Measurements from ENCODE around the gene SS18L1. TPM values are rescaled to one million over a fixed set of nuclear protein-coding genes. Genes with fewer than 3 reads are reported as not detected.

SS18L1 gene, protein sequence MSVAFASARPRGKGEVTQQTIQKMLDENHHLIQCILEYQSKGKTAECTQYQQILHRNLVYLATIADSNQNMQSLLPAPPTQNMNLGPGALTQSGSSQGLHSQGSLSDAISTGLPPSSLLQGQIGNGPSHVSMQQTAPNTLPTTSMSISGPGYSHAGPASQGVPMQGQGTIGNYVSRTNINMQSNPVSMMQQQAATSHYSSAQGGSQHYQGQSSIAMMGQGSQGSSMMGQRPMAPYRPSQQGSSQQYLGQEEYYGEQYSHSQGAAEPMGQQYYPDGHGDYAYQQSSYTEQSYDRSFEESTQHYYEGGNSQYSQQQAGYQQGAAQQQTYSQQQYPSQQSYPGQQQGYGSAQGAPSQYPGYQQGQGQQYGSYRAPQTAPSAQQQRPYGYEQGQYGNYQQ
- total RNA-seq = 18.0 TPM
- 8.8 TPM for polyA plus RNA-seq

DNA sequence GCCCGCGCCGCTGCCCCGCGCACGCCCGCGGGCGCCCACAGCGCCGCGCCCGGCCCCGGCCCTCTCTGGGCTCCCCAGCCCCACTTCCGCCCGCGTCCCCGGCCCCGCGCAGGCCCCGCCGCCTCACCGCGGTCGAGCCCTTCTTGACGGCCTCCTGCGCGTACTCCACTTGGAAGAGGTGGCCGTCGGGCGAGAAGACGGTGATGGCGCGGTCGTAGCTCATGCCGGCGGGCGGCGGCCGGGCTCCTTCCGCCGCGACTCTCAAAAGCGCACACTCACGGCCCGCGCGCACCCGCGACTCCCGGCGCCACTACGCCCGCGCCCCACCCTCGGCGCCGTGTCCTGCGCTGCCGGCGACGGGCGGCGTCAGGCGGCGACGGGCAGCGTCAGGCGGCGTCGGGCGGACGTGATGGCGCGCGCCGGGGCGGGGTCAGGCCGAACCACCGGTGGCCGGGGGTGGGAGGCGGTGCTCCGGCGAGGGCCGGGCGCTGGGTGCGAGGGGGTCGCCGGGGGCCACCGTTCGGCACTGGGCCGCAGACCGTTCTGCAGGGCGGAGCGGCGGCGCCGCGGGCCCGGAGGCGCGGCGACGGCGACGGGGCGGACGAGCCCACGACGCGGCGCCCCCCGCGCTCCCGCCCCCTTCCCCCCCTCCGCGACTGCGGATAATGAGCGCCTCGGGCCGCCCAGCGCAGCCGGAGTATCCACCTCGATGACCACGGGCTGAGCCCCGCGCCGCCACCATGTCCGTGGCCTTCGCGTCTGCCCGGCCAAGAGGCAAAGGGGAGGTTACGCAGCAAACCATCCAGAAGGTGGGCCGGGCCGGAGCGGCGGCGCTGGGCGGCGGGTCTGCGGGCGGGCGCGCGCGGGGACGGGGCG is at the start of gene SS18L1, which contains the start of gene PSMA7:
TSS of gene SS18L1 (plus strand) at position 689 of the 876 bp plus-strand sequence. CDS start at position 741, 52 bp downstream.
TSS of gene PSMA7 (minus strand) at position 314 of the 876 bp plus-strand sequence. CDS start at position 223, 91 bp downstream.
- Histone ChIP-seq H3K4me3 (ENCODE audit: low read depth, low read length) (peak within 1 kb of the TSS; percentile 98), H3K27ac (ENCODE audit: low read depth) (peak within 1 kb of the TSS; percentile 99), H3K4me1 (ENCODE audit: insufficient read depth) (no peaks in the 10 kb centered on the region), H3K36me3 (ENCODE audit: insufficient read depth) (no peaks in the 10 kb centered on the region)
- DNase-seq (ENCODE audit: extremely low spot score) = no peak
- under 1% methylated on average over 146 of the region's 148 CpGs for WGBS

DNA sequence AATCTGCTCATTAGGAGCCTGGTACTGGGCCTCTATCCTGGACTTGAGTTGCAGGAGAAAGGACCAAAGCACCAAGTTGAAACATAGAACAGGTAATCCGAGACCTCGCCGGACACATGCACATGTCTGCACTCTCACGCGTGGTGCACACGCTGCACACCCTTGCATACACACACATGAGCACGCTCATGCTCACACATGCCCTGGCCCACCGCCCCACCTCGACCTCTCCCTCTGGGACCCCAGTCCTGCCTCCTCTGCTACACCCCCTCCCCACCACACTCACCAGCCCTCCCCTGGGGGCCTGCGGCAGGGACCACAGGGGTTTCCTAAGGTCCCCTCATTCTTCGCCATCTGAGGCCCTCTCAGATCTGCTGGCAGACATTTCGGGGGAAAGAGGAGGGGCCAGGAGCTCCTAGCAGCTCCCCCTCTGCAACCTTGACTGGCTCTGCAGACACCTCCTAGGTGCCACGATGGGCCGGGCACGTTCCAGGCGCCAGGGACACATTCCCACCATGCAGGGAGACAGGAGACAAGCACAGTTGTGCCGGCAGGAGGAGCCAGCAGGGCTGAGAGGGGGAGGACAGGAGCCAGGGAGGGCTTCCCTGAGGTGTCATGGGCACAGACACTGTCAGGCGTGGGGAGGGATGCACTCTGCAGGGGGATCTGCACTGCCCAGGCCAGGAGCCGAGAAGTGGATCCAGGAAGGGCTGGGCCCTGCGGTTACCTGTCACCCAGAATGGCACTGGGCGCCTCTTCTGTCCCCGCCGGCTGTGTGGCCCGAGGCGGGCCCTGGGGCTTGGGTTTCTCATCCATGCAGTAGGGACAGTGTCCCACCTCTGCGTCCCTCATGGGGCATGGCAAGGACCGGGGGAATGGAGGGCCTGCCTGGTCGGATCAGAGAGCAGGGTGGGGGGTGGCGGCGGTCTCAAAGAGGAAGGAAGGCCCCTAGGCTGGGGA is 46.9 kb upstream of the SS18L1 start:
- no peak overlapping the region for H3K27ac ChIP-seq (ENCODE audit: low read depth)
- no peak for DNase-seq (ENCODE audit: extremely low spot score)
- no peaks in the 10 kb centered on the region for H3K36me3 ChIP-seq (ENCODE audit: insufficient read depth)
- 84% methylated on average over 30 of the region's 30 CpGs for WGBS
- H3K4me3 ChIP-seq (ENCODE audit: low read depth, low read length) = no peak overlapping the region
- H3K4me1 ChIP-seq (ENCODE audit: insufficient read depth) = no peaks in the 10 kb centered on the region

DNA sequence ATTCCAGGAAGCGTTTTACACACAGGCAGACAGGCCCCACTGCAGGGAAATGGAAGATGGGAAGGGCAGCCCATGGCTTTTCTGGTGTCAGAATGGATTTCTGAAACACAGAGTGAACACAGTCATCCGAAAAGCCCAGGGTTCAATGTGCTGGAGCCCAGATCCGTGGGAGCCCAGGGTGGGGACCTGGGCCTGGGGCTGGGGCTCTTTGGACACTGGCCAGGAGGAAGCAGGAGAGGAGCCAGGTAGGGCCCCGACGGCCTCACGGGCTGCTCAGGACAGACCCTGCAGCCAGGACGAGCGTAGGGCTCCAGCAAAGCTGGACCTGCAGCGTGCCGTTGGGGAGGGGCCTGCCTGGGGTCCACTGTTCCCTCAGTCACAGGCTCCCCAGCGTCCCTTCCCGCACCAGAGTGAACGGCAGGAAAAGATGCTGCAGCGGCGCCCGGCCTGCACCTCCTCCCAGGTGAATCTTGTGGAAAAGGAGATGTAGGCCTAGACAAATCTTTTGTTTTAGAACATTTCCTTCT is 45.6 kb upstream of the SS18L1 start:
- DNase-seq (ENCODE audit: extremely low spot score) = no peak
- no peaks in the 10 kb centered on the region for H3K36me3 ChIP-seq (ENCODE audit: insufficient read depth)
- no peak overlapping the region for H3K27ac ChIP-seq (ENCODE audit: low read depth)
- WGBS = 64% methylated on average over 16 of the region's 16 CpGs
- no peak overlapping the region for H3K4me3 ChIP-seq (ENCODE audit: low read depth, low read length)
- no peaks in the 10 kb centered on the region for H3K4me1 ChIP-seq (ENCODE audit: insufficient read depth)

DNA sequence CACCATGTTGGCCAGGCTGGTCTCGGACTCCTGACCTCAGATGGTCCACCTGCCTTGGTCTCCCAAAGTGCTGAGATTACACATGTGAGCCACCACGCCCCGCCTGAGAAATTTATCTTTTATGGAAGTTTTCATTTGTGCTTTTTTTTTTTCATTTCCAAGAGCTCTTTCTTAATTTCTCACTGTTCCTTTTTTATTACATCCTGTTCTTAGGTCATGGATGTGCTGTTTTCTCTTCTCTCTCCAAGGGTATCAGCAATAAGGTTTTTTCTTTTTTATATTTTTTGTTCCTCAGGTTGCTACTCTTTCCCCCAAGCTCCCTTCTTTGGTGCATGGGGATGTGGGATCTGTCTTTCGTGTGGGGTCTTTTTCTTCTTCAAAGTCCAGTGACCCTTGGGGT is 42.5 kb upstream of the SS18L1 start:
- no peak for DNase-seq (ENCODE audit: extremely low spot score)
- WGBS = 88% methylated on average over 4 of the region's 4 CpGs
- no peak overlapping the region for H3K27ac ChIP-seq (ENCODE audit: low read depth)

DNA sequence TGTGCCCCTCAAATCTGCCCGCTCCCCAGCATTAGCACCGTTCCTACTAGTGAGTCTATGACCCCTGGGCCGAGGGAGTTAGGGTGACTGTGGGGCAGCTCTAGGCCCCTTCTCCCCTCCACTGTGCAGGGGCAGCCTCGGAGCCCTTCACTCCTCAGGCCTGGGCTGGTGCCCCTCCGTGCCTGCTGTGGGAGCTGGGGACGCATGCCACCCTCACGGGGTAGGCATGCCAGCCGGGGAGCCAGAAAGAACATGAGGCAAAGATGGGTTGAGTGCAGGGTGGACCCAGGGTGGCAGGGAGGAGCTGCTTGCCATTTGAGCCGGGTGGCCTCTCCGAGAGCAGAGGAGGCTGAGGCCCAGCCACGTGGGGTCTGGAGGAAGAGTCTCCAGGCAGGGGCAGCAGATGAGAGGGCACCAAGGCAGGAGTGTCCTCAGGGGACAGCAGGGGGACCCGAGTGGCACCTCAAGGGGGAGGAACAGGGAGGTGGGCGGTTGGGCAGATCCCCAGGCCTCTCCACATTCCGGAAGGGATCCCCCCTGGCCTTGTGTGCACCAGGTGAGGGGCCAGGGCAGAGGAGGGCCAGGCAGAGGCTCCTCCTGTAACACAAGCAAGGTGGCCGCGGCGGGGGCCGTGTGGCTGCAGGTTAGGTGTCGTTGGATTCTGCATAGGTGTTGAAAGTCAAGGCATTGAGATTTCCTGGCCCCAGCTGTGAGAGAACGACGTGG is 39.9 kb upstream of the SS18L1 start:
- H3K27ac ChIP-seq (ENCODE audit: low read depth) = no peak overlapping the region
- H3K36me3 ChIP-seq (ENCODE audit: insufficient read depth) = no peaks in the 10 kb centered on the region
- no peak overlapping the region for H3K4me3 ChIP-seq (ENCODE audit: low read depth, low read length)
- no peaks in the 10 kb centered on the region for H3K4me1 ChIP-seq (ENCODE audit: insufficient read depth)
- 80% methylated on average over 21 of the region's 21 CpGs for WGBS
- no peak for DNase-seq (ENCODE audit: extremely low spot score)

More for the DNA sequence above, 42.5 kb upstream of the SS18L1 start:
- H3K4me1 ChIP-seq (ENCODE audit: insufficient read depth) = no peaks in the 10 kb centered on the region
- H3K4me3 ChIP-seq (ENCODE audit: low read depth, low read length) = no peak overlapping the region
- no peaks in the 10 kb centered on the region for H3K36me3 ChIP-seq (ENCODE audit: insufficient read depth)

DNA sequence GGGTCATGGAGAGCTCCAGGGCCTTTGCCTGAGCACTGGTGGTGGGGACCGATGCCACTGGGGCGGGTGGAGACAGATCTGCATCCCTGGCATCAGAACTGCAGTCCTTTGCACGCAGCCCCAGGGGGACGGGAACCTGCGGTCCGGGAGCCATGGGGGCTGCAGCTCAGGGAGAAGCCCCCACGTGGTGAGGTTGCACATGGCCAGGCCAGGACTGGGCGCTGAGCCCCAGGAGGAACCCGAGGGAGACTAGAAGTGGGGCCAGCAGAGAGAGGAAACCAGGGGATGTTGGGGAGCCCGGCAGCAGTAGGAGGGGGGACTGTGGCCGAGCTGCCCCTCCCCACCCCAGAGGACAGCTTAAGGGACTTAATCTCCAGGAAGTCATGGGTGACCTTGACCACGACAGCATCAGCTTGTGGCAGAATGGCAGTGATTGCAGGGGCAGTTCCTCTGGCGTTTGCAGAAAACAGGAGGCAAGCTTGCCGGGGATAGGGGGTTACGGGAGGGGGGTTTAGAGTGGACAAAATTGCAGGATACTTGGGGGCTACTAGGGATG is 39.3 kb upstream of the SS18L1 start:
- H3K27ac ChIP-seq (ENCODE audit: low read depth) = no peak overlapping the region
- 38% methylated on average over 15 of the region's 15 CpGs for WGBS

DNA sequence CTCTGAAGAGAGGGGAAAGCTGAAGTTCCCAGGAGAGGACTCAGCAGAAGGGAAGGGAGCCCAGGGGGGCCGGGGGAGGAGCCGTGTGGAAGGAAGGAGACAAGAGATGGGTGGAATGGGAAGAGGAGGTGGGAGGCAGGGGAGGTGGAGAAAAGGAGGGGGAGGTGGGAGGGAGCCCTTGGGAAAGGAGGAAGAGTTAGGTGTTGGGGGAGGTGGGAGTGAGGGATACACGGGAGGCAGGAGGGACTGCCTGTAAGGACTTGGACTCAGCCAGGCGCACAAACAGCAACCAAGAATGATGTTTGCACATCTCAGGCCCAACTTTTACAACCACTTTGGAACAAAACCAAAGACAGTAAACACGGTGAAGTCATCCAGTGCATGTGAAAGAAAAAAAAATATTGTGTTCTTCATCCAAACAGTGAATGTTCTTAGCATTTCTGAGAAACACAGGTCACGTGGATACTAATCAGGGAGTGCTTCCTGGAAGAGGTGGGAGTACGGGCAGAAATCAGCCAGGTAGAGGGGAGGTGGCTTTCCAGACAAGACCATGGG is 38.7 kb upstream of the SS18L1 start:
- Histone ChIP-seq H3K36me3 (ENCODE audit: insufficient read depth) (no peaks in the 10 kb centered on the region), H3K4me3 (ENCODE audit: low read depth, low read length) (no peak overlapping the region), H3K4me1 (ENCODE audit: insufficient read depth) (no peaks in the 10 kb centered on the region), H3K27ac (ENCODE audit: low read depth) (no peak overlapping the region)
- DNase-seq (ENCODE audit: extremely low spot score) = peak; percentile 46
- WGBS = 14% methylated on average over 7 of the region's 7 CpGs

More for the DNA sequence above, 39.3 kb upstream of the SS18L1 start:
- Histone ChIP-seq H3K4me3 (ENCODE audit: low read depth, low read length) (no peak overlapping the region), H3K4me1 (ENCODE audit: insufficient read depth) (no peaks in the 10 kb centered on the region), H3K36me3 (ENCODE audit: insufficient read depth) (no peaks in the 10 kb centered on the region)
- no peak for DNase-seq (ENCODE audit: extremely low spot score)

DNA sequence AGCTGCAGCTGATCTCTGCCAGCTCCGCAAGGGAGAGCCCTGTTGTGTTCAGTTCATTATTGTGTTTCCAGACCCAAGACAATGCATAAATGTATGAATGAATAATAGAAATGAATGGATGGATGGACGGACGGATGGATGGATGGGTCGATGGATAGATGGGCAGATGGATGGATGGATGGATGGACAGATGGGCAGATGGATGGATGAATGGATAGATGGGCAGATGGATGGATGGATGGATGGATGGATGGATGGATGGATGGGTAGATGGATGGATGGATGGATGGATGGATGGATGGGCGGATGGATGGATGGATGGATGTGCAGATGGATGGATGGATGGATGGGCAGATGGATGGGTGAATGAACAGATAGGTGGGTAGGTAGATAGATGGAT is 38.0 kb upstream of the SS18L1 start:
- no peak overlapping the region for H3K4me3 ChIP-seq (ENCODE audit: low read depth, low read length)
- no peak for DNase-seq (ENCODE audit: extremely low spot score)
- H3K4me1 ChIP-seq (ENCODE audit: insufficient read depth) = no peaks in the 10 kb centered on the region
- H3K36me3 ChIP-seq (ENCODE audit: insufficient read depth) = no peaks in the 10 kb centered on the region
- no peak overlapping the region for H3K27ac ChIP-seq (ENCODE audit: low read depth)
- WGBS = 95% methylated on average over 5 of the region's 5 CpGs

DNA sequence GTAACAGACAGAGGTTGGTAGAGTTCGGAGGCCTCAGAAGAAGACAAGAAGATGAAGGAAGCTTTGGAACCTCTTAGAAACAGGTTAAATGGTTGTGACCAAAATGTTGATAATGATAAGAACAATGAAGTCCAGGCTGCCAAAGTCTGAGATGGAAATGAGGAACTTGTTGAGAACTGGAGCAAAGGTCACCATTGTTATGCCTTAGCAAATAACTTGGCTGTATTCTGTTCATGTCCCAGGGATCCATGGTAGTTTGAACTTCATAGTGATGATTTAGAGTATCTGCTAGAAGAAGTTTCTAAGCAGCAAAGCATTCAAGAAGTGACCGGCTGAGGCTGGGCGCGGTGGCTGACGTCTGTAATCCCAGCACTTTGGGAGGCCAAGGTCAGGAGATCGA is 32.4 kb upstream of the SS18L1 start:
- 97% methylated on average over 6 of the region's 6 CpGs for WGBS
- no peaks in the 10 kb centered on the region for H3K36me3 ChIP-seq (ENCODE audit: insufficient read depth)

DNA sequence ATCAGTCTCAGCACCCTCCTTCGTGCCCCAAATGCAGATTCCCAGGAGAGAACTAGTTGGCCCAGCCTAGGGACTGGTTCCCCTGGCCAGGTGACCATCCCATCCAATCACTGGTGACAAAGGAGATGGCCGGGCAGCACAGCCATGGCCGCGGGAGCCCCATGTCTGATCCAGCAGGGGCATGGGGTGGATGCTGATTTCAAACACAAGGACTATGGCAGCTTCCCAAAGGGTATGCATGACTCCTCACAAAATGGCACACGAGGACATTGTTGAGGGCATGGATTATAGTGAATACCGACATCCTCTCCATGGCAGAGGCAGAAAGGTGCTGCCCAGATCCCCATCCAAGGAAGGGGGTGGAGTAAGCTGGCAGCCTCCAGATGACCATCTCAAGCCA is 31.2 kb upstream of the SS18L1 start:
- WGBS = 93% methylated on average over 6 of the region's 6 CpGs
- DNase-seq (ENCODE audit: extremely low spot score) = no peak
- no peaks in the 10 kb centered on the region for H3K4me1 ChIP-seq (ENCODE audit: insufficient read depth)
- no peaks in the 10 kb centered on the region for H3K36me3 ChIP-seq (ENCODE audit: insufficient read depth)
- H3K27ac ChIP-seq (ENCODE audit: low read depth) = no peak overlapping the region
- no peak overlapping the region for H3K4me3 ChIP-seq (ENCODE audit: low read depth, low read length)

More for the DNA sequence above, 32.4 kb upstream of the SS18L1 start:
- no peak for DNase-seq (ENCODE audit: extremely low spot score)
- Histone ChIP-seq H3K27ac (ENCODE audit: low read depth) (no peak overlapping the region), H3K4me3 (ENCODE audit: low read depth, low read length) (no peak overlapping the region), H3K4me1 (ENCODE audit: insufficient read depth) (no peaks in the 10 kb centered on the region)

DNA sequence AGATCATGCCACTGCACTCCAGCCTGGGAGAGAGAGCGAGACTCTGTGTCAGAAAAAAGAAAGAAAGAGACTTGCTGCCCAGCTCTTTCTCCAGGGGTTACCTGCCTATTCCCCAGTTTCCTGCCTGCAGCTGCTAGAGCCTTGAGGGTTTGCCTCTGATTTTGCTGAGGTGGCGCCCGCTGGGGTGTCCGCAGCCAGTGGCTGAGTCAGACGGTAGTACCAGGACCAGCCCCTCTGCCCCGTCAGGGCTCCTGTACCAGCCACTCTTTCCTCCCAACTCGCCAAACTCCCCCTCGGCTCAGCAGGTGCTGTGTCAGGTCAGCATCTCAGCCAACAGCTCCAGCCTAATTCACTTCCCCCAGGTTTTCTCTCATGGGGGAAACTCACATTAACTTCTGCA is 28.7 kb upstream of the SS18L1 start:
- DNase-seq (ENCODE audit: extremely low spot score) = no peak
- Histone ChIP-seq H3K36me3 (ENCODE audit: insufficient read depth) (no peaks in the 10 kb centered on the region), H3K27ac (ENCODE audit: low read depth) (no peak overlapping the region), H3K4me1 (ENCODE audit: insufficient read depth) (no peaks in the 10 kb centered on the region), H3K4me3 (ENCODE audit: low read depth, low read length) (no peak overlapping the region)
- 36% methylated on average over 8 of the region's 8 CpGs for WGBS
